HG02571 (cell line): Measurements from ENCODE around the gene ALX4.

Experiments
- ATAC-seq: cut with Tn5 transposase; IDR thresholded peaks from one replicate; pipeline ENCODE4 v1.9.1; 2021; ENCODE audit warnings: mild to moderate bottlenecking, moderate library complexity; ENCODE audit not compliant: unreplicated experiment

ALX4 gene

GRCh38 chr11:44269369-44270351 lies 40.3 kb downstream of the ALX4 start:
- ATAC-seq = no peak

- no peak for ATAC-seq
Observed at GRCh38 chr11:44268614-44269080, 41.3 kb downstream of the ALX4 start.

- ATAC-seq = no peak
Observed at GRCh38 chr11:44267750-44268613, 42.0 kb downstream of the ALX4 start.

GRCh38 chr11:44267006-44267749 lies 42.8 kb downstream of the ALX4 start:
- ATAC-seq = no peak

GRCh38 chr11:44266056-44266780 lies 43.7 kb downstream of the ALX4 start:
- ATAC-seq = no peak

- ATAC-seq = no peak
Observed at GRCh38 chr11:44264761-44265160, 45.2 kb downstream of the ALX4 start.

- no peak for ATAC-seq
Observed at GRCh38 chr11:44264438-44264749, 45.5 kb downstream of the ALX4 start.

- ATAC-seq = no peak
Observed at GRCh38 chr11:44263738-44264437, 46.1 kb downstream of the ALX4 start.

GRCh38 chr11:44261800-44262591 lies 47.9 kb downstream of the ALX4 start:
- no peak for ATAC-seq

GRCh38 chr11:44260081-44260480 lies 49.9 kb downstream of the ALX4 start:
- ATAC-seq = no peak

GRCh38 chr11:44258839-44259420 lies 51.0 kb downstream of the ALX4 start:
- ATAC-seq = no peak

- ATAC-seq = no peak
Observed at GRCh38 chr11:44258190-44258489, 51.8 kb downstream of the ALX4 start.

- ATAC-seq = no peak
Observed at GRCh38 chr11:44257338-44258189, 52.4 kb downstream of the ALX4 start.

GRCh38 chr11:44256673-44257291 lies 53.2 kb downstream of the ALX4 start:
- no peak for ATAC-seq

GRCh38 chr11:44255406-44256071 lies 54.4 kb downstream of the ALX4 start:
- no peak for ATAC-seq

GRCh38 chr11:44252999-44253602 lies 56.8 kb downstream of the ALX4 start:
- no peak for ATAC-seq
